ENCODE data around the gene TBC1D2.
"Not testable (repeated sequence)": the region's sequence is repeated elsewhere in the genome, so short reads cannot be mapped to it uniquely, and the experiment has no call there.

Gene TBC1D2

GRCh38 chr9:98185021-98185567 is 70.4 kb downstream of the TBC1D2 start:
- no peak for DNase-seq

GRCh38 chr9:98184326-98184725 is 71.1 kb downstream of the TBC1D2 start:
- DNase-seq, result no peak

GRCh38 chr9:98182889-98183599 is 72.4 kb downstream of the TBC1D2 start:
- no peak for DNase-seq

GRCh38 chr9:98182069-98182820 is 73.2 kb downstream of the TBC1D2 start:
- no peak for DNase-seq

- no peak for DNase-seq
Observed at GRCh38 chr9:98181746-98182068, 73.7 kb downstream of the TBC1D2 start.

- no peak for DNase-seq
Observed at GRCh38 chr9:98180996-98181395, 74.5 kb downstream of the TBC1D2 start.

- no peak for DNase-seq
Observed at GRCh38 chr9:98178874-98179850, 76.3 kb downstream of the TBC1D2 start.

GRCh38 chr9:98176391-98177259 is 78.8 kb downstream of the TBC1D2 start:
- no peak for DNase-seq

- DNase-seq, result no peak
Observed at GRCh38 chr9:98175762-98176161, 79.7 kb downstream of the TBC1D2 start.

- no peak for DNase-seq
Observed at GRCh38 chr9:98175028-98175569, 80.3 kb downstream of the TBC1D2 start.

- DNase-seq, result not testable (repeated sequence)
Observed at GRCh38 chr9:98174502-98174918, 80.9 kb downstream of the TBC1D2 start.

- DNase-seq, result no peak
Observed at GRCh38 chr9:98173181-98173580, 82.3 kb downstream of the TBC1D2 start.

GRCh38 chr9:98172604-98173003 is 82.8 kb downstream of the TBC1D2 start:
- DNase-seq, result peak; percentile 11

GRCh38 chr9:98171176-98171925 is 84.1 kb downstream of the TBC1D2 start:
- no peak for DNase-seq

- DNase-seq, result no peak
Observed at GRCh38 chr9:98168941-98169488, 86.4 kb downstream of the TBC1D2 start.

- no peak for DNase-seq
Observed at GRCh38 chr9:98168153-98168780, 87.2 kb downstream of the TBC1D2 start.

- DNase-seq, result no peak
Observed at GRCh38 chr9:98164912-98165311, 90.5 kb downstream of the TBC1D2 start.

GRCh38 chr9:98162613-98163012 is 92.8 kb downstream of the TBC1D2 start:
- no peak for DNase-seq

- DNase-seq, result no peak
Observed at GRCh38 chr9:98161851-98162250, 93.6 kb downstream of the TBC1D2 start.

- DNase-seq, result no peak
Observed at GRCh38 chr9:98159790-98160189, 95.7 kb downstream of the TBC1D2 start.
